RCC 7860 (cell line): ENCODE results near the gene PCDHA4.
"Not testable (repeated sequence)": the region's sequence is repeated elsewhere in the genome, so short reads cannot be mapped to it uniquely, and the experiment has no call there.

Source experiments
- DNase-seq: peaks from one replicate; pipeline ENCODE4 v3.0.0-alpha.2; 2015; ENCODE audit warnings: low spot score
- FAIRE-seq: peaks from 2 replicates; lab custom pipeline; 2012; peaks lifted over from hg19 to GRCh38; lab: Jason Lieb, UNC

Gene PCDHA4

DNA sequence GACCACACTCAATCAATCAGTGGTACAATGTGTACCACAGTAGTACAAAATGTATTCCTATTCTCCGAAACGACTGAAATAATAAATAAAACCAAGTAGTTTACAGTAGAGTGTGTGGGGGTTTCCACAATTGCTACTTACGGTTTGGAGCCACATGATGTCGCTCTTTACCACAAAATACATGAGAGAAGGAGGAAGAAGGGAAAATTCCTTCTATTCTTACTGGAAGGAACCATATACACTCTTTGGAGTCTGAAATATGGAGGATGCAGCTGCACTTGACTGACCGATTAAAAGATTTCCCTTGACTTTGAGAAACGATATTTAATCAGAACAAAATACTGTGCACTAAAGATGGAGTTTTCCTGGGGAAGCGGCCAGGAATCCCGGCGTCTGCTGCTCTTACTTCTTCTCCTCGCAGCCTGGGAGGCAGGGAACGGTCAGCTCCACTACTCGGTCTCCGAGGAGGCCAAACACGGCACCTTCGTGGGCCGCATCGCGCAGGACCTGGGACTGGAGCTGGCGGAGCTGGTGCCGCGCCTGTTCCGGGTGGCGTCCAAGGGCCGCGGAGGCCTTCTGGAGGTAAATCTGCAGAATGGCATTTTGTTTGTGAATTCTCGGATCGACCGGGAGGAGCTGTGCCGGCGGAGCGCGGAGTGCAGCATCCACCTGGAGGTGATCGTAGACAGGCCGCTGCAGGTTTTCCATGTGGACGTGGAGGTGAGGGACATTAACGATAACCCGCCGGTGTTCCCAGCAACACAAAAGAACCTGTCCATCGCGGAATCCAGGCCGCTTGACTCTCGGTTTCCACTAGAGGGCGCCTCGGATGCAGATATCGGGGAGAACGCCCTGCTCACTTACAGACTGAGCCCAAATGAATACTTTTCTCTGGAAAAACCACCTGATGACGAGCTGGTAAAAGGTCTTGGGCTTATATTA lies at the start of gene PCDHA4:
PCDHA4 (plus strand) TSS at position 235 of the 942 bp plus-strand sequence.
- DNase-seq (no peak), FAIRE-seq (no peak)

DNA sequence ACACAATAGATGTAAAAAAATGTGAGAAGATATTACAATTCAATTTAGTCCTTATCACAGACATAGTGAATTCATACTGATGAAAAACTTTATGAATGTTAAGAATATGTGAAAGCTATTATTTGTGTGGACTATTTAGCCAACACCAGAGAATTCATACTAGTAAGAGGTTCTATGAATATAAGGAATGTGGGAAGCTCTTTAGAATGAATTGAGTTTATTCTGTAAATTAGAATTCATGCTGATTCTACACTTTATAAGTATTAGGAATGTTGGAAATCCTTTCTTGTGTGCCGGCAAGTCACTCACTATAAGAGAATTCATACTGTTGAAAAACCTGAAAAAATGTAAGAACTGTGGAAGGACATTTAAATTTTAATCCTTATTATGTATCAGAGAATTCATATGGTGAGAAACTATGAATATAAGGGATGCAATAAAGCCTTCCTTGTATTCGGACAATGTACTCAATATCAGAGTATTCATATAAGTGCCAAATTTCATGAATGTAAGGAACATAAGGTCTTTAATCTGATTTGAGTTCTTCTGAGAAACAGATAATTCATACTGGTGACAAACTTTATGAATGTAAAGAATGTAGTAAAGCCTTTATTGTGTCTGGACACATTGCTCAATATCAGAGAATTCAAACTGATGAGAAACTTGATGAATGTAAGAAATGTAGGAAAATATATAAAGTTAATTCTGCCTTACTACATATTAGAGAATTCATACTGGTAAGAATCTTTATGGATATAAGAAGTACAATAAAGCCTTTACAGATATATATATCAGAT lies 42.5 kb upstream of the PCDHA4 start:
- no peak for DNase-seq
- FAIRE-seq, result no peak

DNA sequence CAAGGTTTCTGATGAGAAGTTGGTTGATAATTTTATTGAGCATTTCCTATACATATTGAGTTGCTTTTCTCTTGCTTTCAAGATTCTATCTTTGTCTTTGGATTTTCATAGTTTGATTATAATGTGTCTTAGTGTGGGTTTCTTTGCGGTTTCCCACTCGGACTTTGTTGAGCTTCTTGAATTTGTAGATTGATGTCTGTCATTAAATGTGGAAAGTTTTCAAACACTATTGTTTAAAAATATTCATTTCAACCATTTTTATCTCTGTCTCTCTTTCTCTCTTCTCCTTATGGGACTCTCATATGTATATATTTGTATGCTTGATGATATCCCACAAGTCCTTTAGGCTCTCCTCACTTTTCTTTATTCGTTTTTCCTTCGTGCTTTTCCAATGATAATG lies 39.4 kb upstream of the PCDHA4 start:
- FAIRE-seq (no peak), DNase-seq (no peak)

DNA sequence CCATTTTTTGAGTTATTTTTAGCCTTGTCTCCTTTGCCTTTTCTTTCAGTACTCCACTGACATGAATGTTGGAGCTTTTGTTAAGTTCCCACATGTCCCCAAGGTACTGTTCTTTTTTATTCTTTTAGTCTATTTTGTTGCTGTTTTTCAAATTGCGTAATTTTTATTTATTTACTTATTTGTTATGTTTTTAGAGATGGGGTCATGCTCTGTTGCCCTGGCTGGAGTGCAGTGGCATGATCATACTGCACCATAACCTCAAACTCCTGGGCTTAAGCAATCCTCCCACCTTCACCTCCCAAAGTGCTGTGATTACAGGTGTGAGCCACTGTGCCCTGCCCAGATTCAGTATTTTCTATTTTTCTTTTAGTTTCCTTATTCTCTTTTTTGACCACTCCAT lies 26.4 kb upstream of the PCDHA4 start:
- no peak for FAIRE-seq
- DNase-seq, result no peak

DNA sequence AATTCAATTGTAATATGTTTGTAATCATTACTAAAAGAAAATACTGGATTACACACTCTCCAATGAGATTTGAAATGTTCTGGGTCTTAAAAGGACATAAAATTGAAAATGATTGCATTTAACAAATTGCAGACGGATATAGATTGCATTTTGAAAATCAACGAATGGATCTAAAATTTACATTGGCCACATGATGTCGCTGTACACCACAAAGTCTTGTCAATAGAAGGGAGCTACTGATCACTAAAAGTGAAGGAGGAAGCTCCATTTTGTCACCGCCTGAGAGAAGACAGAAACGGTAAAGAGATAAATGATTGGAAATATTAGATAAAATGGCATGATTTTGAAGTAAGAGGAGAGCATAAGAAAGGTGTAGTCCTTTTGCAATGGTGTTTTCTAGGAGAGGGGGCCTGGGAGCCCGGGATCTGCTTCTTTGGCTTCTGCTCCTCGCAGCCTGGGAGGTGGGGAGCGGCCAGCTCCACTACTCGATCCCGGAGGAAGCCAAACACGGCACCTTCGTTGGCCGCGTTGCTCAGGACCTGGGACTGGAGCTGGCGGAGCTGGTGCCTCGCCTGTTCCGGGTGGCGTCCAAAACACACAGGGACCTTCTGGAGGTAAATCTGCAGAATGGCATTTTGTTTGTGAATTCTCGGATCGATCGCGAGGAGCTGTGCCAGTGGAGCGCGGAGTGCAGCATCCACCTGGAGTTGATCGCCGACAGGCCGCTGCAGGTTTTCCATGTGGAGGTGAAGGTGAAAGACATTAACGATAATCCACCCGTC lies 20.8 kb upstream of the PCDHA4 start, which contains the start of gene PCDHA1:
PCDHA1 (plus strand) TSS at position 236 of the 782 bp plus-strand sequence.
- DNase-seq (no peak), FAIRE-seq (no peak)

DNA sequence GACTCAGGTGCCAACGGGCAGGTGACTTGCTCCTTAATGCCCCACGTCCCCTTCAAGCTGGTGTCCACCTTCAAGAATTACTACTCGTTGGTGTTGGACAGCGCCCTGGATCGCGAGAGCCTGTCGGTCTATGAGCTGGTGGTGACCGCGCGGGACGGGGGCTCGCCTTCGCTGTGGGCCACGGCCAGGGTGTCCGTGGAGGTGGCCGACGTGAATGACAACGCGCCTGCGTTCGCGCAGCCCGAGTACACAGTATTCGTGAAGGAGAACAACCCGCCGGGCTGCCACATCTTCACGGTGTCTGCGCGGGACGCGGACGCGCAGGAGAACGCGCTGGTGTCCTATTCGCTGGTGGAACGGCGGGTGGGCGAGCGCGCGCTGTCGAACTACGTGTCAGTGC lies 19.4 kb upstream of the PCDHA4 start:
- FAIRE-seq, DNase-seq: not testable (repeated sequence)

DNA sequence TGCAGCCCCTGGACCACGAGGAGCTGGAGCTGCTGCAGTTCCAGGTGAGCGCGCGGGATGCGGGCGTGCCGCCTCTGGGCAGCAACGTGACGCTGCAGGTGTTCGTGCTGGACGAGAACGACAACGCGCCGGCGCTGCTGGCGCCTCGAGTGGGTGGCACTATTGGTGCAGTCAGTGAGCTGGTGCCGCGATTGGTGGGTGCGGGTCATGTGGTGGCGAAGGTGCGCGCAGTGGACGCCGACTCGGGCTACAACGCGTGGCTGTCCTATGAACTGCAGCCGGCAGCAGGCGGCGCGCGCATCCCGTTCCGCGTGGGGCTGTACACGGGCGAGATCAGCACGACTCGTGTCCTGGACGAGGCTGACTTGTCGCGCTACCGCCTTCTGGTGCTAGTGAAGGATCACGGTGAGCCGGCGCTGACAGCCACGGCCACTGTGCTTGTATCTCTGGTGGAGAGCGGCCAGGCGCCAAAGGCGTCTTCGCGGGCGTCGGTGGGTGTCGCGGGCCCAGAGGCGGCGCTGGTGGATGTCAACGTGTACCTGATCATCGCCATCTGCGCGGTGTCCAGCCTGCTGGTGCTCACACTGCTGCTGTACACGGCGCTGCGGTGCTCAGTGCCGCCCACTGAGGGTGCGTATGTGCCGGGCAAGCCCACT lies 18.9 kb upstream of the PCDHA4 start:
- FAIRE-seq, DNase-seq: not testable (repeated sequence)

DNA sequence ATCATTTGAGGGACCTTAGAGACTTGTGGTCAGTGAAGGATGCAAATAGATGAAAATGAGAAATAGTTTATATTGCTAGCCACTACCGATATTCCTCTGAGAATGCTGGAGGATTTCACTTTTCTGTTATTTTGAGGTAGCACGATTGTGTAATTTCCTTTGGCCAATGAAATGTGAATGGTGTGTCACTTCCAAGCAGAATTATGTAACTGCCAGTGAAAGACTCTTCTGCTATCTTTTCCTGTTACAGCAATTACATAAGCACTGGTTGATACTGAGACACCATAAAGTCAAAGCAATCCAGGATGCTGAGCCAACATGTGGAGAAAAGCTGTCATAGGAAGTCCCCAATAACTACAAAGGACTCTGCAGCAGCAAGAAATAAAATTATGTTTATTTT lies 15.8 kb upstream of the PCDHA4 start:
- FAIRE-seq, result no peak
- DNase-seq, result no peak

DNA sequence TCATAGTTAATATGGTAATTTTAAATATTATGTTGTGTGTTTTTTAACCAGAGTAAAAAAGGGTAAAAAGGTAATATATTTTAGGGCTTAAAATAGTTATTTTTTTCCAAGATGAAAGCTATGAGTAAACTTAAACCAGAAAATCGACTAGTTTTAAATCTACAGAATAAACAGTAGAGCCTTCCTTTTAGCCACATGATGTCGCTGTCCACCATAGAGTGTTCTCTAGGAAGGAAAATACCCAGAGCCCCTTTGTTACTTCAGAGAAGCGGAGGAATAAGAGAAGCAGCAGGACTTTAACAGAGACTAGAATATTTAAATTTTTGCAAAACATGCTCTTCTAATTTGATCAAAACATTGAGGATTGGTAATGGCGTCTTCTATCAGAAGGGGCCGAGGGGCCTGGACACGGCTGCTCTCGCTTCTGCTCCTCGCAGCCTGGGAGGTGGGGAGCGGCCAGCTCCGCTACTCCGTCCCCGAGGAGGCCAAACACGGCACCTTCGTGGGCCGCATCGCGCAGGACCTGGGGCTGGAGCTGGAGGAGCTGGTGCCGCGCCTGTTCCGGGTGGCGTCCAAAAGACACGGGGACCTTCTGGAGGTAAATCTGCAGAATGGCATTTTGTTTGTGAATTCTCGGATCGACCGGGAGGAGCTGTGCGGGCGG lies 12.1 kb upstream of the PCDHA4 start, which contains the start of gene PCDHA2:
PCDHA2 (plus strand) TSS at position 258 of the 664 bp plus-strand sequence.
- no peak for FAIRE-seq
- DNase-seq, result no peak

DNA sequence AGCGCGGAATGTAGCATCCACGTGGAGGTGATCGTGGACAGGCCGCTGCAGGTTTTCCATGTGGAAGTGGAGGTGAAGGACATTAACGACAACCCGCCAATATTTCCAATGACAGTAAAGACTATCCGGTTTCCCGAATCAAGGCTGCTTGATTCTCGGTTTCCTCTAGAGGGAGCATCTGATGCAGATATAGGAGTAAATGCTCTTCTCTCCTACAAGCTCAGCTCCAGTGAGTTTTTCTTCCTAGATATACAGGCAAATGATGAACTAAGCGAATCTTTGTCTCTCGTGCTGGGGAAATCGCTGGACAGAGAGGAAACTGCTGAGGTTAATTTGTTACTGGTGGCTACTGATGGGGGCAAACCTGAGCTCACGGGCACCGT lies 11.6 kb upstream of the PCDHA4 start:
- DNase-seq (no peak), FAIRE-seq (no peak)

DNA sequence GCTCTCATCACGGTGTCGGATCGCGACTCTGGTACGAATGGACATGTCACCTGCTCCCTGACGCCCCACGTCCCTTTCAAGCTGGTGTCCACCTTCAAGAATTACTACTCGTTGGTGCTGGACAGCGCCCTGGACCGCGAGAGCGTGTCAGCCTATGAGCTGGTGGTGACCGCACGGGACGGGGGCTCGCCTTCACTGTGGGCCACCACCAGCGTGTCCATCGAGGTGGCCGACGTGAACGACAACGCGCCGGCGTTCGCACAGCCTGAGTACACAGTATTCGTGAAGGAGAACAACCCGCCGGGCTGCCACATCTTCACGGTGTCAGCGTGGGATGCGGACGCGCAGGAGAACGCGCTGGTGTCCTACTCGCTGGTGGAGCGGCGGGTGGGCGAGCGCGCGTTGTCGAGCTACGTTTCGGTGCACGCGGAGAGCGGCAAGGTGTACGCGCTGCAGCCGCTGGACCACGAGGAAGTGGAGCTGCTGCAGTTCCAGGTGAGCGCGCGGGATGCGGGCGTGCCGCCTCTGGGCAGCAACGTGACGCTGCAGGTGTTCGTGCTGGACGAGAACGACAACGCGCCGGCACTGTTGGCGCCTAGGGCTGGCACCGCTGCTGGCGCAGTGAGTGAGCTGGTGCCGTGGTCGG lies 10.7 kb upstream of the PCDHA4 start:
- FAIRE-seq, DNase-seq: not testable (repeated sequence)

DNA sequence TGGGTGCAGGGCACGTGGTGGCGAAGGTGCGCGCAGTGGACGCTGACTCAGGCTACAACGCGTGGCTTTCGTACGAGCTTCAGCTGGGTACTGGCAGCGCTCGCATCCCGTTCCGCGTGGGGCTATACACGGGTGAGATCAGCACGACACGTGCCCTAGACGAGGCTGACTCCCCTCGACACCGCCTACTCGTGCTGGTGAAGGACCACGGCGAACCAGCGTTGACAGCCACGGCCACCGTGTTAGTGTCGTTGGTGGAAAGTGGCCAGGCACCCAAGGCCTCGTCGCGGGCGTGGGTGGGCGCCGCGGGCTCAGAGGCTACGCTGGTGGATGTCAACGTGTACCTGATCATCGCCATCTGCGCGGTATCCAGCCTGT lies 10.2 kb upstream of the PCDHA4 start:
- FAIRE-seq, result no peak
- no peak for DNase-seq

DNA sequence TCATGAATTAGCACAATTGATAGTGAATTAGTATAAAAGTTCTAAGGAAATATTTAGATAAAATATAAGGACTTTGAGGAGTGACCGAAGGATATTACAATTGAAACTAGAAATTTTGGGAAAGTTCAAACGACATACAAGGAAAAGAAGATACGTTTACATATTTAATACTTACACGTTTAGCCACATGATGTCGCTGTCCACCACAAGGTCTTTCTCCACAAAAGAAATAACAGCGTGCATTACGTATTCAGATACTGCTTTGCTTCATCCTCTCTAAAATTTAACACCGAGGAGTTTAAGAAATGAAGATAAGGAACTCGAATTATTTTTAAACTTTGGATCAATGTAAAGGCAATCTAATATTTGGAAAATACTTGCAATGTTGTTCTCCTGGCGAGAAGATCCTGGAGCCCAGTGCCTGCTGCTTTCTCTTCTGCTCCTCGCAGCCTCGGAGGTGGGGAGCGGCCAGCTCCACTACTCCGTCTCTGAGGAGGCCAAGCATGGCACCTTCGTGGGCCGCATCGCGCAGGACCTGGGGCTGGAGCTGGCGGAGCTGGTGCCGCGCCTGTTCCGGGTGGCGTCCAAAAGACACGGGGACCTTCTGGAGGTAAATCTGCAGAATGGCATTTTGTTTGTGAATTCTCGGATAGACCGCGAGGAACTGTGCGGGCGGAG lies 5.9 kb upstream of the PCDHA4 start, which contains the start of gene PCDHA3:
PCDHA3 (plus strand) TSS at position 242 of the 678 bp plus-strand sequence.
- FAIRE-seq (no peak), DNase-seq (no peak)

DNA sequence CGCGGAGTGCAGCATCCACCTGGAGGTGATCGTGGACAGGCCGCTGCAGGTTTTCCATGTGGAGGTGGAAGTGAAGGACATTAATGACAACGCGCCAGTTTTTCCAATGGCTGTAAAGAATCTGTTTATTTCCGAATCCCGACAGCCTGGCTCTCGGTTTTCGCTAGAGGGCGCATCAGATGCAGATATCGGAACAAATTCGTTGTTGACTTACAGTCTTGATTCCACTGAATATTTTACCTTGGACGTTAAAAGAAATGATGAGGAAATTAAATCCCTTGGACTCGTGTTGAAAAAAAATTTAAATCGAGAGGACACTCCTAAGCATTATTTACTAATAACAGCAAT lies 5.4 kb upstream of the PCDHA4 start:
- FAIRE-seq, result no peak
- no peak for DNase-seq

DNA sequence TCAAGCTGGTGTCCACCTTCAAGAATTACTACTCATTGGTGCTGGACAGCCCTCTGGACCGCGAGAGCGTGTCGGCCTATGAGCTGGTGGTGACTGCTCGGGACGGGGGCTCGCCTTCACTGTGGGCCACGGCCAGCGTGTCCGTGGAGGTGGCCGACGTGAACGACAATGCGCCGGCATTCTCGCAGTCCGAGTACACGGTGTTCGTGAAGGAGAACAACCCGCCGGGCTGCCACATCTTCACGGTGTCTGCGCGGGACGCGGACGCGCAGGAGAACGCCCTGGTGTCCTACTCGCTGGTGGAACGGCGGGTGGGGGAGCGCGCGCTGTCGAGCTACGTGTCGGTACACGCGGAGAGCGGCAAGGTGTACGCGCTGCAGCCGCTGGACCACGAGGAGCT lies 4.5 kb upstream of the PCDHA4 start:
- not testable (repeated sequence) for FAIRE-seq, DNase-seq

DNA sequence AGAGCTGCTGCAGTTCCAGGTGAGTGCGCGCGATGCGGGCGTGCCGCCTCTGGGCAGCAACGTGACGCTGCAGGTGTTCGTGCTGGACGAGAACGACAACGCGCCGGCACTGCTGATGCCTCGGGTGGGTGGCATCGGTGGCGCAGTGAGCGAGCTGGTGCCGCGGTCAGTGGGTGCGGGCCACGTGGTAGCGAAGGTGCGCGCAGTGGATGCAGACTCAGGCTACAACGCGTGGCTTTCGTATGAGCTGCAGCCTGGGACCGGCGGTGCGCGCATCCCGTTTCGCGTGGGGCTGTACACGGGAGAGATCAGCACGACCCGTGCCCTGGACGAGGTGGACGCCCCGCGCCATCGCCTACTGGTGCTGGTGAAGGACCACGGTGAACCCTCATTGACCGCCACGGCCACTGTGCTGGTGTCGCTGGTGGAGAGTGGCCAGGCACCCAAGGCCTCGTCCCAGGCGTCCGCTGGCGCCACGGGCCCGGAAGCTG lies 4.0 kb upstream of the PCDHA4 start:
- no peak for DNase-seq
- FAIRE-seq, result no peak

DNA sequence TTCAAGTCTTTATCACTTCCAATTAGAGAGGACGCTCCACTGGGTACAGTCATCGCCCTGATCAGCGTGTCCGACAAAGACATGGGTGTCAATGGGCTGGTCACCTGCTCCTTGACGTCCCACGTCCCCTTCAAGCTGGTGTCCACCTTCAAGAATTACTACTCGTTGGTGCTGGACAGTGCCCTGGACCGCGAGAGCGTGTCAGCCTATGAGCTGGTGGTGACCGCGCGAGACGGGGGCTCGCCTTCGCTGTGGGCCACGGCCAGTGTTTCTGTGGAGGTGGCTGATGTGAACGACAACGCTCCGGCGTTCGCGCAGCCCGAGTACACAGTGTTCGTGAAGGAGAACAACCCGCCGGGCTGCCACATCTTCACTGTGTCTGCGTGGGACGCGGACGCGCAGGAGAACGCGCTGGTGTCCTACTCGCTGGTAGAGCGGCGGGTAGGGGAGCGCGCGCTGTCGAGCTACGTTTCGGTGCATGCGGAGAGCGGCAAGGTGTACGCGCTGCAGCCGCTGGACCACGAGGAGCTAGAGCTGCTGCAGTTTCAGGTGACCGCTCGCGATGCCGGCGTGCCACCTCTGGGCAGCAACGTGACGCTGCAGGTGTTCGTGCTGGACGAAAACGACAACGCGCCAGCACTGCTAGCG lies 1.5 kb downstream of the PCDHA4 start:
- DNase-seq, FAIRE-seq: not testable (repeated sequence)

DNA sequence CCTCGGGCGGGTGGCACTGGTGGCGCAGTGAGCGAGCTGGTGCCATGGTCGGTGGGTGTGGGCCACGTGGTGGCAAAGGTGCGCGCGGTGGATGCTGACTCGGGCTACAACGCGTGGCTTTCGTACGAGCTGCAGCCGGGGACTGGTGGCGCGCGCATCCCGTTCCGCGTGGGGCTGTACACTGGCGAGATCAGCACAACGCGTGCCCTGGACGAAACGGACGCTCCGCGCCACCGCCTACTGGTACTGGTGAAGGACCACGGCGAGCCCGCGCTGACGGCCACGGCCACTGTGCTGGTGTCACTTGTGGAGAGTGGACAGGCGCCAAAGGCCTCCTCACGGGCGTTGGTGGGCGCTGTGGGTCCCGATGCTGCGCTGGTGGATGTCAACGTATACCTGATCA lies 2.0 kb downstream of the PCDHA4 start:
- FAIRE-seq (no peak), DNase-seq (no peak)
